Renal cortical epithelial cell (primary cell): ENCODE measurements around the gene IL20RA. TPM values are rescaled to one million over a fixed set of nuclear protein-coding genes. Genes with fewer than 3 reads are reported as not detected.
"Not testable (repeated sequence)": the region's sequence is repeated elsewhere in the genome, so short reads cannot be mapped to it uniquely, and the experiment has no call there.

ENCODE experiments used
- DNase-seq: peaks from one replicate; pipeline ENCODE4 v3.0.0-alpha.2; 2011; ENCODE audit warnings: low read depth
- total RNA-seq: library from RNA; depleted of rRNA; stranded (reverse); fragments of >200 nt; gene quantifications from 2 replicates; pipeline ENCODE4 v1.2.3, GENCODE V29; 2014

IL20RA gene
- not detected in 2 replicates for total RNA-seq

- DNase-seq, result no peak
Measured at GRCh38 chr6:137044366-137045221, at the start of gene IL20RA. TSS of gene IL20RA (minus strand) at chr6:137044965. CDS start at chr6:137044728, 237 bp downstream.

GRCh38 chr6:137093183-137094069 is 48.7 kb upstream of the IL20RA start:
- no peak for DNase-seq

- no peak for DNase-seq
Measured at GRCh38 chr6:137092018-137092417, 47.3 kb upstream of the IL20RA start.

GRCh38 chr6:137089305-137089704 is 44.5 kb upstream of the IL20RA start:
- no peak for DNase-seq

GRCh38 chr6:137087902-137088301 is 43.1 kb upstream of the IL20RA start:
- peak; percentile 30 for DNase-seq

GRCh38 chr6:137086031-137086430 is 41.3 kb upstream of the IL20RA start:
- no peak for DNase-seq

GRCh38 chr6:137084865-137085617 is 40.3 kb upstream of the IL20RA start:
- no peak for DNase-seq

- no peak for DNase-seq
Measured at GRCh38 chr6:137084090-137084489, 39.3 kb upstream of the IL20RA start.

GRCh38 chr6:137081997-137082396 is 37.2 kb upstream of the IL20RA start:
- no peak for DNase-seq

GRCh38 chr6:137080711-137081110 is 35.9 kb upstream of the IL20RA start:
- no peak for DNase-seq

- DNase-seq, result peak; percentile 69
Measured at GRCh38 chr6:137076277-137077068, 31.7 kb upstream of the IL20RA start.

- DNase-seq, result not testable (repeated sequence)
Measured at GRCh38 chr6:137075790-137076189, 31.0 kb upstream of the IL20RA start.

- DNase-seq, result no peak
Measured at GRCh38 chr6:137070303-137070702, 25.5 kb upstream of the IL20RA start.

GRCh38 chr6:137067399-137067798 is 22.6 kb upstream of the IL20RA start:
- DNase-seq, result no peak

- no peak for DNase-seq
Measured at GRCh38 chr6:137058037-137058436, 13.3 kb upstream of the IL20RA start.

GRCh38 chr6:137056121-137056880 is 11.5 kb upstream of the IL20RA start:
- peak; percentile 33 for DNase-seq

- no peak for DNase-seq
Measured at GRCh38 chr6:137051790-137052472, 7.2 kb upstream of the IL20RA start.

- no peak for DNase-seq
Measured at GRCh38 chr6:137049095-137049494, 4.3 kb upstream of the IL20RA start.

- DNase-seq, result no peak
Measured at GRCh38 chr6:137046871-137047412, 2.2 kb upstream of the IL20RA start.
